GM19099 (cell line): Measurements from ENCODE around the gene AMPD1.

ENCODE experiments used
- POLR2A ChIP-seq: IDR thresholded peaks from 3 replicates; pipeline ENCODE4 v1.6.1; 2011; ENCODE audit warnings: low read depth; ENCODE audit not compliant: insufficient read length; ENCODE audit errors: extremely low read depth

AMPD1 gene

DNA sequence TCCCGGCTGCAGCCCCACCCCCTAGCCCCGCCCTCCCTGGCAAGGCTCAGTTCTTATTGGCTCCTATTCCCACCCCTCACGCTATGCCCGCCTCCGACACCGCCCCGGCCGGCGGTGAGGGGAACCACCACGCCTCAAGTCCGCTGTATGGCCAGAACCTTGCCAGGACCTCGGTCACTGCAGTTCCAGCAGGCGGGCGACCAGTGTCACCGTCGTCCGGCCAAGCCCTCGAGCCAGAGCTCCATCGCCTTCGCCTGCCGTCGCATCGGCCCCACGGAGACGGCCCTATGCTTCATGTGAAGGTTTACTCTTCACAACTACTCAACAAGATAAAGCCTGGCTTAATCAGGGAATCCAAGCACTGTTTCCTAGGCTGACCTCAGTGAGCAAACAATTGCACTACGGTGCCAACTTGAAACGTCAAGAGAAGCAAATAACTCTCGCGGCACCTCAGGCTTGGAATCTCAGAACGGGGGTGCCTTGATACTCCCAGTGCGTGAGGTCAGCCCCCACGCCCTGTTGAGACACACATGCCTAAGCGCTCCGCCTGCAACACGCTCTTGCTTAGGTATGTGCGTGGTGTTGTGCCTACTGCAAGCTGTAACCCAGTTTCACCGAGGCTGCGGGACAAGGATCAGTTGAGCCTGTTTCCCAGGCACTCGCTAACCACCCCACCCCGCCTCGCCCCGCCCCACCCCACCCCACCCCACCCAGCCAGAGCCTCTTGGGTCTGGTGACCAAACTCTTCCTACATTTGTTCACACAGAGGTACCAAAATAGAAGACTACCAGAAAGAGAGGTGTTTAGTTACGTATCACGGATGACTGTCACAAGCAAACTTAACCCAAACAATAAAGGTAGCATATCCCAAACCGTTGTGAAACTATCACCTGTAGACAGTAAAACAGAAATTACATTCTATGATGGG lies 25.0 kb downstream of the AMPD1 start:
- no peak for TF ChIP-seq POLR2A

DNA sequence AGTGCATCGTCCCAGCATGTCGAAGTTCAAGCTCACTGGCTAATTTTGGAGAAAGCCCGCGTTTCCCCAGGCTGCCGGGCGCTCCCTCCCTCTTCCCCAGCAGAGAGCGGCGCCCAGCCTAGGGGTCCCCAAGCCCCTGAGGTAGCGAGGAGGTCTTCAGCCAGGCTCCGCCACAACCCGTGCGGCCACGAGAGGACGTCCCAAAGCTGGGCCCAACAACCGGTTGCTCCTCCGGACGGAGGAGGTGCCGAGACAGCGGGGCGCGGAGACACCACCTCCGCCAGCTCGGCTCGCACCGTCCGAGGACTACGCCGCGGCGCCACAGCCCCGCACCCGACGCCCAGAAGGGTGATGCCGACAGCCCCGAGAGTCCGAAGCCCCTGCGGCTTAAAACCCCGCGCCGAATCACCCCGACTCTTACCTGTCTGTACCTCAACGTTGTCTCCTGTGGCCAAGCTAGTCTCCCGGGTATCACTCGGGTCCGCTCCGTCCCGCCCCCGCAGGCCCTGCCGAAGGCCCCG lies 25.7 kb downstream of the AMPD1 start, which contains the start of gene DENND2C:
DENND2C (minus strand) TSS at position 488 of the 521 bp plus-strand sequence. CDS start 44,065 bp downstream, outside the sequence.
- TF ChIP-seq POLR2A = no peak

DNA sequence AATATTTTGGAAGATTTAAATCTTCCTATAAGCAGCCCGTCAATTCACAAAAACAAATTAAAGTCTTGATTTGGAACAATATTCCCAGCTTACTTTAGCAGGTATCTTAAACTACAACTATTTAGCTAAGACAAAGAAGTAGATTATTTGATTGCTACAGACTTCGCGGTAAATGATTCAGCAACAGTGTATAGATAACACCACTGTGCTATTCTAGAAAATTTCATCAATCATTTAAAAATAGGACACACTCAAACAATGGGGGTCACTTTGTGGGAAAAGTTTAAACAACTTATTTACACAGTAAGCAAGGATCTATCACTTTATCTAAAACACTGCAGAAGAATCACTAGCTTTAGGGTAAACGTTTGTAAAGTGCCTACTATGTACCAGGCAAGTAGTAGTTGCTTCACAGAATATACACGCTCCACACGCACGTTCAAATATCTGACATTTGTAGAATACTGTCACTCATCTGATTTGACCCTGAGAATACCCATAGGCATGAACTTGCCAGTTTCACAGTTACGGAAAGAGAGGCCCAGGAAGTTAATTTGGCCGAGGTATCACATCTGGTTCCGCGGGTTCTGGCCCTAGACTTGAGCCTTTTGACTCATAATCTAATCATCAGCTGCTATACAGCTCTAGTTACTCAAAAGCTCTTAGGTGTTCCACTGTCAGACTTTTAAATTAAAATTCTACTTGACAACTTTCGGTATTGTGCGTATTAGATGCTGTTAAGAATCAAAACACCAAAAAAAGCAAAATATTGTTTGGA lies 26.4 kb downstream of the AMPD1 start:
- TF ChIP-seq POLR2A = no peak

DNA sequence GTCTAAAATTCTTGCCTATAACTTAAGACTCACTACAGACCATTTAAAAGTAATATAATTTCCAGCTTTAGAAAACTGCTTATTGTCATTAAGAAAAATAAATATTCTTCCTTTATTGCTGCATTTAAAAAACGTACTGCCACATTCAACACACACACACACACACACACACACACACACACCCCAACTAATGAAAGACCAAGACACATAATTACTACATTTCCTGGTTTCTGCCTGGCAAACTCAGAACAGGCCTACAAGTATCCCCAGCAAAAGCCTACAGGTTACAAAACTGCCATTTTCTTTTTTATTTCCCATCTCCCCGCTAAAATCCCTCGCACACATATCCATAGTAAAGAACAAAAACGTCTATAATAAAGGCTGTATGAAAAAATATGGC lies 27.0 kb downstream of the AMPD1 start:
- no peak for TF ChIP-seq POLR2A

DNA sequence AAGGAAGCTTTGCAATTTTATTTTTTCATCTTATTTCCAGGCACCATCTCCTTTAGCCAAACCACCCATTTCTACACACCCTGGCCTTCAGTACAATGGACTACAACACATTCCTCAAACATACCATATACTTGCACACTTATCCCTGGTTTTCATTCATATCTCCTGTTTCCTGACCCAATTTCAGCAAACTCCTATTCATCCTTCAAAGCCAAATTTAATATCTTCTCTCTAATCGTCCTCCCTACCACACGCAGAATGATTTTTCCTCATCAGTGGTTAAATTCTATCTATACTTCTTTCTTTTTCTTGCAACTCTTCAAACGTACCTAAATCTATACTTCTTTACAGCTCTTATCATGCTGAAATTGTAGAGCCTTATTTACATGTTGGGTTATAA lies 28.4 kb downstream of the AMPD1 start:
- TF ChIP-seq POLR2A = no peak

DNA sequence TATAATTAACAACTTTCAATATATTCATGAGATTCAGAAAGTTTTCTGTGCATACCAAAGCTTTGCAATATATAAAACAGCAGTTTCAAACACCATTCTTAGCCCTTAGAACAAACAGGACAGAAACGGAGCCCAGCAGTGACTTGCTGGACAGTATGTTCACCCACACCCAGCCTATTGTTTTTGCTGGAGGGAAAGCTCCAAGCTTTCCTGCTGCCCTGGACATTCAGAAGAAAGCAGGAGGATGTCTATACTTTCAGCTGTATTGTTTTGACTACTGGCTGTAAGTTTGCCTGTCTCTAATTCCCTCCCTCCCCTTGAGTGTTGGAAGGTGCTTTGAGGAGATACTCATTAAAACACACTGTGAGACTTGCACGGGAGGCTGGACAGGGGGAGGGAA lies 35.1 kb downstream of the AMPD1 start:
- TF ChIP-seq POLR2A = no peak

DNA sequence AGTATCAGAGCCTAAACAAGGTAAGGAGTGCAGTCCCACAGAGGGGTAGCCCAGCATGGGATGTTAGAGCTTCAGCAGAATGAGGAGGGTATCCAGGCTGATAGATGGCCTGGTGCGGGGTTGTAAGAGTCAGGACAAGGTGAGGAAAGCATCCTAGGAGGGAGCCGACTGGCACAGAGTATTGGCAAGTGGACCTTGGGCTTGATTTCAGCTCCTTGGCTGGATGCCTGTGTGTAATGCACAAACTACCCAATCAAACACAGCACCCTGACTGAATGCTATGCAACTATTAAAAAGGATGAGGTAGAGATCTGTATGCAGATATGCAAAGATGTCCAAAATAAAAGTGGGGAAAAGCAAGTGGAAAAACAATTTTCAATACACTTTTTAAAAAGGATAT lies 43.5 kb downstream of the AMPD1 start:
- no peak for TF ChIP-seq POLR2A

DNA sequence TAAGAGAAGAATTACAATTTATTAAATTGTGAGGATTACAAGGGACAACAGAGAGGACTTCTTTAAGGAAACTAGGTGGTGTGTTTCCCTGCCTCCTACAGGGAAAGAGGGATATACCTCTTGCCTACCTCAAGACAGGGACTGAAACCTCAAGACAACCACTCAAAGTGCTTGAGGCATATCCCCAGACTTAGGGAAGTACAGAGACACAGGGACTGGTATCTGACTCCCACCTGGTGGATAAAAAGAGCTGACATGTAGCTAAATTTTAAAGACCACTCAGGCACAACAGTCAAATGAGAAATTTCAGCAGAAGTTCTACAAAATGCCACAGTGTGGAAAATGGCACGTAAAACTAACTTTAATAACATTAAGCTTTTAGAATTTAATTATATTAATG lies 46.8 kb downstream of the AMPD1 start:
- TF ChIP-seq POLR2A = no peak

DNA sequence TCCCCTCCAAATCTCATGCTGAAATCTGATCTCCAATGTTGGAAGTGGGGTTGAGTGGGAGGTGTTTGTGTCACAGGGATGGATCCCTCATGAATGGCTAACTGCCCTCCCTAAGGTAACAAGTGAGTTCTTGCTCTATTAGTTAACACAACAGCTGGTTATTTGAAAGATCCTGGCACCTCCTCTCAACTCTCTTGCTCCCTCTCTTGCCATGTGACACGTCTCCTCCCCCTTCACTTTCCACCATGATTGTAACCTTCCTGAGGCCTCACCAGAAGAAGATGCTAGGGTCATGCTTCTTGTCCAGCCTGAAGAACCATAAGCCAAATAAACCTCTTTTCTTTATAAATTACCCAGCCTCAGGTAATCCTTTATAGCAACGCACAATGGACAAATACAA lies 54.0 kb downstream of the AMPD1 start:
- TF ChIP-seq POLR2A = no peak

DNA sequence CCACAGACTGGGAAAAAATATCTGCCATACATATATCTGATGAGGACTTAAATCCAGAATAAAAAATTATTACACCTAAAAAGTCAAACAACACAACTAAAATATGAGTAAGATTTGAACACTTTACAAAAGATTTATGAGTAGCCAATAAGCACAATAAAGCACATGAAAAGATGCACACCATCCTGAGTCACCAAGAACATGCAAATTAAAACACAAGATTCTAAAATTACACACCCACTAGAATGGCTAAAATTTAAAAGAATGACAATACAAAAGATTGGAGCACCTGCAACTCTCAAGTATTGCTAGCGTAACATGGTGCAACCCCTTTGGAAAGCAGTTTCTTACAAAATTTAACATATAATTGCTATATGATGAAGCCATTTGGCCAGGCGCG lies 56.4 kb downstream of the AMPD1 start:
- no peak for TF ChIP-seq POLR2A

DNA sequence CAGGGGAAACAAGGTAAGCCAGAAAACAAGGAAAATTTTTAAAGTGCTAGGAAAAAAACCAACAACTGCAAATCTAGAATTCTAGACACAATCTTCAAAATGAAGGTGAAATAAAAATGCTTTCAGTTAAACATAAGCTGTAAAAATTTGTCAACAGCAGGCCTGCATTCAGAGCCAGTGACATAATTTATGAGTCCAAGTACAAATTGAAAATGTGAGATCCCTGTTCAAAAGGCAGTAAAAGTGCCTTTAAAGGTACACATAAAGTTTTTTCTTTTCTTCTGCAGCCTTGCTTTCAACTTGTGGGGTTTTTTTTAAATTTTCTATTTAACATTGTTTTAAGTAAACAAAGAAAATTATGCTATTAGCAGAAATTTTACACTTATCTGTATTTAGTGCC lies 62.9 kb downstream of the AMPD1 start:
- TF ChIP-seq POLR2A = no peak

DNA sequence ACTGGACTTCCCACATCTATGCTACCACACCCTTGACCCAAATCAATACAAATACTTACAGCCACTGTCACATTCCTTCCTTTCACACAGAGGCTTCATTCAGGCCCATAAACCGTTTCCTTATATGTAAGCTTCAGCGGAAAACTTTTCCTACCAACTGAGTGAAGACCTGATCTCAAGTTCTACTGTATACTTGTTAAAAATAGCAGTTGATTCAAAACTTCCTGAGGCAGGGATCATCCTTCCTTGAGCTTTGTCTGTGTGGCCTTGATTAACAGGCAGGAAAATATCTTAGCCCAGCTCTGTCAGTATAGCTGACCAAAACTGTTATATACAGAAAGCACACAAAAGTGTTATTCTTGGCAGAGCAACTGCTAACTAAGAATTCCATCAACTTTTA lies 68.2 kb downstream of the AMPD1 start:
- TF ChIP-seq POLR2A = no peak

DNA sequence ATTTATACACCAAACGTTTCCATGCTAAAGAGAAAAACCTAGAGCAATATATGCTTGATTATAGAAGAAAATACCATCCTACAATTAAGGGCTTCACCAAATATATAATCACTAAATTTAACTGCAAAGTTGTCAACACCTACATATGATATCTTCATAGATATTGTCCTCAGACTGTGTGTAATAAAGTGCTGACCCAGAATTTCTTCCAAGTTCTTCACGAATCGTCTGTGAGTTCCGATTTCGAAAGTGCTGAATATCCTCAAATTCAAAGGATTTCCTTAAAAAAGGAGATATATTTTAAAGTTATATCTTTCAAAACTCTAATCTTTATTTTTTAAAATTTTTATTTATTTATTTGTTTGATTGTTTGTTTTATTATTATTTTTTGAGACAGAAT lies 72.0 kb downstream of the AMPD1 start:
- no peak for TF ChIP-seq POLR2A
